Erythroblast (primary cell): ENCODE measurements around the gene DPYSL4.

Experiments used
- GATA1 ChIP-seq: IDR thresholded peaks from 2 replicates; pipeline ENCODE4 v1.6.1; 2011; ENCODE audit warnings: low read depth, mild to moderate bottlenecking, control low read depth, low read length, moderate library complexity
- POLR2A ChIP-seq: IDR thresholded peaks from 2 replicates; pipeline ENCODE4 v1.6.1; 2011; ENCODE audit warnings: mild to moderate bottlenecking, low read length

- TF ChIP-seq POLR2A (no peak), GATA1 (no peak)
Observed at GRCh38 chr10:132230557-132231210, 43.9 kb downstream of the DPYSL4 start.
